ENCODE data around the gene SLC26A5. TPM values are rescaled to one million over a fixed set of nuclear protein-coding genes. Genes with fewer than 3 reads are reported as not detected.

Gene SLC26A5
- total and polyA plus RNA-seq, 2 of the 8 experiments (the other 6 are each of a cell fraction or from before 2014, with no cell fraction given), result 0.09 to 0.24 TPM

GRCh38 chr7:103373866-103374643 is 72.0 kb downstream of the SLC26A5 start:
- Histone ChIP-seq H2AFZ (ENCODE audit: low read length) (no peak overlapping the region), H3K56ac (replicated peaks; ENCODE audit: insufficient read length, low read depth, low read length) (no peak overlapping the region), H3K79me2 (ENCODE audit: control insufficient read depth in 1 of 2, insufficient read depth in 2 of 2, low read length in 2 of 2) (no peaks in the 10 kb centered on the region), H4K8ac (ENCODE audit: extremely low read depth, insufficient read depth, low read length) (no peak overlapping the region), H3K4me2 (ENCODE audit: insufficient read depth in 1 of 2, low read depth in 2 of 2, low read length in 2 of 2) (no peak overlapping the region), H4K91ac (replicated peaks; ENCODE audit: insufficient read length, low read length) (no peak overlapping the region), H4K20me1 (replicated peaks in 1 of 2; ENCODE audit: control insufficient read depth in 1 of 2, insufficient read depth in 2 of 2, low read length in 2 of 2) (no peaks in the 10 kb centered on the region), H3K4me3 (ENCODE audit: extremely low read depth in 1 of 4, insufficient read depth in 2 of 4, low read depth in 3 of 4, low read length in 4 of 4) (no peak overlapping the region), H2BK12ac (ENCODE audit: low read depth, low read length) (no peak overlapping the region), H2AK5ac (ENCODE audit: low read depth, low read length) (no peak overlapping the region), H3K23ac (ENCODE audit: insufficient read length) (no peak overlapping the region), H3K27me3 (replicated peaks in 1 of 4; ENCODE audit: control insufficient read depth in 3 of 4, extremely low read depth in 1 of 4, insufficient read depth in 3 of 4, low read length in 3 of 4) (no peaks in the 10 kb centered on the region), H3K18ac (ENCODE audit: extremely low read depth, low read length) (no peak overlapping the region), H3K27ac (ENCODE audit: low read depth, low read length) (no peak overlapping the region), H3K9ac (replicated peaks in 1 of 4; ENCODE audit: extremely low read depth in 1 of 4, low read depth in 3 of 4, low read length in 3 of 4) (no peak overlapping the region), H4K5ac (ENCODE audit: insufficient read length, low read depth, low read length) (no peak overlapping the region), H3K79me1 (ENCODE audit: low read depth, low read length) (no peaks in the 10 kb centered on the region), H3K23me2 (ENCODE audit: low read depth, low read length) (no peaks in the 10 kb centered on the region), H3K14ac (ENCODE audit: insufficient read length) (no peak overlapping the region), H2BK20ac (ENCODE audit: low read length) (no peak overlapping the region), H3K36me3 (ENCODE audit: control insufficient read depth in 2 of 4, insufficient read depth in 4 of 4, low read length in 3 of 4) (peaks cover 0 to 6% (median 0%) of the 10 kb centered on the region in 4 experiments; a peak in 1 of 8 replicates), H2BK15ac (ENCODE audit: low read length) (no peak overlapping the region), H3K4me1 (replicated peaks in 1 of 4; ENCODE audit: control insufficient read depth in 3 of 4, insufficient read depth in 4 of 4, low read length in 3 of 4) (no peaks in the 10 kb centered on the region), H2BK5ac (ENCODE audit: low read depth, low read length) (no peak overlapping the region), H2BK120ac (replicated peaks; ENCODE audit: low read depth, low read length) (no peak overlapping the region), H3K4ac (replicated peaks; ENCODE audit: insufficient read length, low read depth, low read length) (no peak overlapping the region), H3K9me3 (ENCODE audit: insufficient read depth in 2 of 2, low read depth in 1 of 2, low read length in 1 of 2) (no peaks in the 10 kb centered on the region)
- ChIA-PET CTCF (ENCODE audit: partially characterized antibody) (interaction anchor here (0.6 kb wide), 1 partner anchor 1567 kb away, joined by 3 read pairs; no protein-coding TSS in a partner anchor), POLR2A (ENCODE audit: partially characterized antibody) (interaction anchor here (0.7 kb wide), 1 partner anchor 16 kb away, joined by 3 read pairs; no protein-coding TSS in a partner anchor)
- TF ChIP-seq CTCF (IDR thresholded peaks at IDR 0.05; ENCODE audit: control extremely low read depth in 1 of 3, insufficient read depth in 1 of 3, low read depth in 1 of 3, low read length in 3 of 3) (no peak), RXRA (IDR thresholded peaks at IDR 0.05; ENCODE audit: insufficient read depth, low read depth, low read length) (no peak), YY1 (IDR thresholded peaks at IDR 0.05; ENCODE audit: low read depth, low read length) (no peak), HDAC2 (IDR thresholded peaks at IDR 0.05; ENCODE audit: borderline replicate concordance in 1 of 2, low read depth in 2 of 2, low read length in 2 of 2) (no peak), JUND (IDR thresholded peaks at IDR 0.05; ENCODE audit: low read length) (no peak), GTF2F1 (IDR thresholded peaks at IDR 0.05; ENCODE audit: borderline replicate concordance, low read depth, low read length) (no peak), ASH2L (IDR thresholded peaks at IDR 0.05; ENCODE audit: low read length) (no peak), KDM5A (IDR thresholded peaks at IDR 0.05; ENCODE audit: low read length) (no peak), CHD2 (IDR thresholded peaks at IDR 0.05; ENCODE audit: low read length) (no peak)
- 83% methylated on average over 6 of the region's 6 CpGs; no CpG with 5 or more reads in 1 of the 2 experiments for WGBS, 2 experiments (ENCODE audit: extremely low coverage in 1 of 2, insufficient coverage in 1 of 2, insufficient read length in 1 of 2, insufficient replicate concordance in 2 of 2, low coverage in 1 of 2, low lambda C conversion rate in 2 of 2, missing lambda C conversion rate in 1 of 2)
- DNase-seq (ENCODE audit: low read depth in 1 of 2, low spot score in 2 of 2) (no peak), FAIRE-seq (no peak)
